GM12878 (cell line): Measurements from ENCODE around the gene ZYG11A. TPM values are rescaled to one million over a fixed set of nuclear protein-coding genes. Genes with fewer than 3 reads are reported as not detected.

Source experiments
- DPF2 ChIP-seq: fragments of 450-650 bp; IDR thresholded peaks from 2 replicates; pipeline ENCODE4 v1.6.1; 2017; ENCODE audit warnings: mild to moderate bottlenecking
- FOS ChIP-seq: IDR thresholded peaks from 3 replicates; pipeline ENCODE4 v1.6.1; 2011; ENCODE audit warnings: borderline replicate concordance; ENCODE audit not compliant: insufficient read length; ENCODE audit errors: extremely low read depth
- IKZF2 ChIP-seq, 2 experiments: fragments of 450-650 bp; IDR thresholded peaks; 2 replicates each; pipeline ENCODE4 v1.6.1; 2017; ENCODE audit warnings: mild to moderate bottlenecking in 2 of 2, moderate library complexity in 2 of 2
- RELA ChIP-seq: fragments of 450-650 bp; IDR thresholded peaks from 2 replicates; pipeline ENCODE4 v1.8.0; 2014; ENCODE audit warnings: borderline replicate concordance; ENCODE audit not compliant: partially characterized antibody
- ZNF274 ChIP-seq: IDR thresholded peaks from one replicate; pipeline ENCODE4 v1.8.0; 2011; ENCODE audit not compliant: insufficient read length, insufficient read depth
- polyA plus RNA-seq, 11 experiments: library from polyadenylated mRNA; depleted of rRNA in 4 of 11; unstranded in 6 of 11; stranded (reverse) in 5 of 11; fragments of >200 nt; fragmentation: Nextera tagmentation in 4 of 11; fragmentation: Illumina TruSeq in 1 of 11; extraction: Ambion mirVana in 4 of 11; extraction: Trizol in 1 of 11; gene quantifications; 1 replicate in 1 of 11; 2 replicates in 10 of 11; pipeline versions ENCODE4 v1.2.1 to v1.2.3, GENCODE V29; 2011 to 2016; ENCODE audit warnings: inconsistent platforms in 2 of 11, missing spikeins in 2 of 11, low read depth in 1 of 11
- total RNA-seq, 4 experiments: library from RNA; depleted of rRNA in 3 of 4; stranded (reverse); fragments of >200 nt in 3 of 4; fragmentation: Illumina TruSeq in 1 of 4; extraction: Trizol in 1 of 4; gene quantifications; 2 replicates each; pipeline versions ENCODE4 v1.2.1 to v1.2.3, GENCODE V29; 2013 to 2021
- TF ChIP-seq, protein P1 (sequence below): fragments of 450-650 bp; formaldehyde crosslinking; IDR thresholded peaks from 2 replicates; pipeline ENCODE4 v1.4.0; 2020; ENCODE audit warnings: mild to moderate bottlenecking, moderate library complexity
- TF ChIP-seq, protein P2 (sequence below): IDR thresholded peaks from 2 replicates; pipeline ENCODE4 v1.6.1; 2011; ENCODE audit warnings: low read depth, mild to moderate bottlenecking, low read length, moderate library complexity, borderline replicate concordance; ENCODE audit errors: extremely low read depth

The ZYG11A gene
- total and polyA plus RNA-seq, 10 of the 15 experiments (the other 5 are each of a cell fraction or from before 2014, with no cell fraction given) = 0.22 to 6.4 (median 0.68) TPM

DNA sequence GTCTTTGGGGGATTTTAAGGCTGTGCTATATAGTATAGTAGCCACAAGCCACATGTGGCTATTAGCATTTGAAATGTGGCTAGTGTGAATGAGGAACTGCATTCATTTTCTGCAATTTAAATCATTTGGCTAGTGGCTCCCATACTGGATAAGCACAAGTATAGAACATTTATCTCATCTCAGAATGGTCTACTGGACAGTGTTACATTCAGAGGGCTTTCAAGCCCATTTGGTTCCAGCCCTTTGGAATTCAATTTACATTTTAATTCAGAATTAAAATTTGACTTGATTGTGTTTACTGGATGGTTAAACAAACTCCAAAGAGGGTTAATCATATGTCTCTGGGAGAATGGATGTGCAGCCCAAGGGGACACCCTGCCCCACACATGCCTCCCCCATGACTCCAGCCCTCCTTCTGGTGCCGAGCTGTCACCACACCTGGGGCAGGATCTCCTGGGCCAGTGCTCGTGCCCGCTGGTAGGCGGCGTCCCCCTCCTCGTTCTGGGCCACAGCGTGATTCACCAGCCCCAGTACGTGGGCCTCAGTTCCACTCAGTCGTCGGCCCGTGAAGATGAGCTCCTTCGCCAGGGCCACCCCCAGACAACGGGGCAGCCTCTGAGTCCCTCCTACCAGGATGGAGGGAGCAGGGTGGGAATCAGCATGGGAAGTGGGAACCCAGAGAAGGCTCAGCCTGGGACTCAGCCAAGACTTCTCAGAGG lies 61.8 kb downstream of the ZYG11A start (continued):
- TF ChIP-seq IKZF2 (IDR thresholded peaks at IDR 0.05) (no peak), ZNF274 (no peak), RELA (no peak), DPF2 (no peak), FOS (no peak)
- TF ChIP-seq, protein P1, sequence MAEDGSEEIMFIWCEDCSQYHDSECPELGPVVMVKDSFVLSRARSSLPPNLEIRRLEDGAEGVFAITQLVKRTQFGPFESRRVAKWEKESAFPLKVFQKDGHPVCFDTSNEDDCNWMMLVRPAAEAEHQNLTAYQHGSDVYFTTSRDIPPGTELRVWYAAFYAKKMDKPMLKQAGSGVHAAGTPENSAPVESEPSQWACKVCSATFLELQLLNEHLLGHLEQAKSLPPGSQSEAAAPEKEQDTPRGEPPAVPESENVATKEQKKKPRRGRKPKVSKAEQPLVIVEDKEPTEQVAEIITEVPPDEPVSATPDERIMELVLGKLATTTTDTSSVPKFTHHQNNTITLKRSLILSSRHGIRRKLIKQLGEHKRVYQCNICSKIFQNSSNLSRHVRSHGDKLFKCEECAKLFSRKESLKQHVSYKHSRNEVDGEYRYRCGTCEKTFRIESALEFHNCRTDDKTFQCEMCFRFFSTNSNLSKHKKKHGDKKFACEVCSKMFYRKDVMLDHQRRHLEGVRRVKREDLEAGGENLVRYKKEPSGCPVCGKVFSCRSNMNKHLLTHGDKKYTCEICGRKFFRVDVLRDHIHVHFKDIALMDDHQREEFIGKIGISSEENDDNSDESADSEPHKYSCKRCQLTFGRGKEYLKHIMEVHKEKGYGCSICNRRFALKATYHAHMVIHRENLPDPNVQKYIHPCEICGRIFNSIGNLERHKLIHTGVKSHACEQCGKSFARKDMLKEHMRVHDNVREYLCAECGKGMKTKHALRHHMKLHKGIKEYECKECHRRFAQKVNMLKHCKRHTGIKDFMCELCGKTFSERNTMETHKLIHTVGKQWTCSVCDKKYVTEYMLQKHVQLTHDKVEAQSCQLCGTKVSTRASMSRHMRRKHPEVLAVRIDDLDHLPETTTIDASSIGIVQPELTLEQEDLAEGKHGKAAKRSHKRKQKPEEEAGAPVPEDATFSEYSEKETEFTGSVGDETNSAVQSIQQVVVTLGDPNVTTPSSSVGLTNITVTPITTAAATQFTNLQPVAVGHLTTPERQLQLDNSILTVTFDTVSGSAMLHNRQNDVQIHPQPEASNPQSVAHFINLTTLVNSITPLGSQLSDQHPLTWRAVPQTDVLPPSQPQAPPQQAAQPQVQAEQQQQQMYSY (CRISPR knock-in tag) = no peak
- TF ChIP-seq, protein P2, sequence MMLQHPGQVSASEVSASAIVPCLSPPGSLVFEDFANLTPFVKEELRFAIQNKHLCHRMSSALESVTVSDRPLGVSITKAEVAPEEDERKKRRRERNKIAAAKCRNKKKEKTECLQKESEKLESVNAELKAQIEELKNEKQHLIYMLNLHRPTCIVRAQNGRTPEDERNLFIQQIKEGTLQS = no peak
